Small intestine (tissue), 7 donors: ENCODE results near the gene THOP1. TPM values are rescaled to one million over a fixed set of nuclear protein-coding genes. Genes with fewer than 3 reads are reported as not detected.

Source experiments
- DNase-seq, 2 donors: peaks; one replicate each; pipeline versions ENCODE4 v3.0.0 to v3.0.0-alpha.2; 2013
- FAIRE-seq: peaks from 2 replicates; lab custom pipeline; 2012; peaks lifted over from hg19 to GRCh38; lab: Jason Lieb, UNC
- H3K27ac ChIP-seq, 3 donors: one replicate each; pipeline ENCODE4 v1.5.1; 2013; ENCODE audit warnings: low read length in 2 of 3, mild to moderate bottlenecking in 2 of 3, control low read depth in 1 of 3, inconsistent platforms in 1 of 3, low read depth in 1 of 3, moderate library complexity in 1 of 3
- H3K27me3 ChIP-seq, 3 donors: one replicate each; pipeline ENCODE4 v1.6.1; 2013; ENCODE audit warnings: low read length in 3 of 3, inconsistent platforms in 1 of 3; ENCODE audit not compliant: control insufficient read depth in 3 of 3, insufficient read depth in 3 of 3
- H3K36me3 ChIP-seq, 3 donors: one replicate each; pipeline ENCODE4 v1.6.1; 2013; ENCODE audit warnings: low read length in 3 of 3, inconsistent platforms in 1 of 3, low read depth in 1 of 3, mild to moderate bottlenecking in 1 of 3, moderate library complexity in 1 of 3; ENCODE audit not compliant: control insufficient read depth in 3 of 3, insufficient read depth in 2 of 3
- H3K4me1 ChIP-seq, 3 donors: one replicate each; pipeline ENCODE4 v1.6.1; 2013; ENCODE audit warnings: low read length in 2 of 3, inconsistent platforms in 1 of 3, low read depth in 1 of 3, mild to moderate bottlenecking in 1 of 3, moderate library complexity in 1 of 3; ENCODE audit not compliant: control insufficient read depth in 3 of 3, insufficient read depth in 2 of 3
- H3K4me3 ChIP-seq, 3 donors: one replicate each; pipeline ENCODE4 v1.5.1; 2013; ENCODE audit warnings: low read length in 3 of 3, control low read depth in 1 of 3, inconsistent platforms in 1 of 3, low read depth in 1 of 3, mild to moderate bottlenecking in 1 of 3, moderate library complexity in 1 of 3
- H3K9me3 ChIP-seq, 2 donors: one replicate each; pipeline ENCODE4 v1.6.1; 2013; ENCODE audit warnings: low read depth in 1 of 2, low read length in 1 of 2; ENCODE audit not compliant: control insufficient read depth in 2 of 2, insufficient read depth in 1 of 2
- WGBS, 3 donors: extraction: QIAGEN DNeasy Blood & Tissue Kit; methylation state at CpG; one replicate each; pipeline ENCODE4 v1.1.7; 2013; 5-methylcytosine and 5-hydroxymethylcytosine counted together
- polyA plus RNA-seq, 4 donors: library from polyadenylated mRNA; stranded (reverse) in 3 of 4; unstranded in 1 of 4; fragments of 200-250 nt in 3 of 4; fragments of 120-200 nt in 1 of 4; gene quantifications; one replicate each; pipeline versions ENCODE4 v1.2.1 to v1.2.3, GENCODE V29; 2013
- donor health status: healthy with polysubstance abuse.
- donor health status: control.
- donor health status: control.
- donor health status: Bipolar disorder and iron deficiency.
- donor health status: healthy.

Gene THOP1
- polyA plus RNA-seq, 4 donors, result 36.6 to 86.3 (median 78.1) TPM

DNA sequence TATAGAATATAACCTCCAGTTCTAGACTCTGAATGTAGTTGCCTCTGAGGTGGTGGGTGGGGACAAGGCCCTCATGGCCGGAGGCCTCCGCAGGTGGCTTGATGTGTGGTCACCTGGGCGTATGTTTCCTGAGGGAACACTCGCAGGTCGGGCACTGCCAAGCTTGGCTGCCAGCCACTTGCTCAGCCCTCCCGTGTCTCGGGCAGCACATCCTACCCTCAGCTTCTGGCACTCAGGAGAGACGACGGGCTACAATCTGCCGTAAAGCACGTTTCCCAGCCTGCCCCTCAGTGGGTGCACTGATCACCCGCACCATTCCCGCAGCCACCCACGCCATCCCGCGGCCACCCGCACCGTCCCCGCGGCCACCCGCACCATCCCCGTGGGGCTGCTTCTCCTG lies 15.2 kb downstream of the THOP1 start:
- DNase-seq (no peak), FAIRE-seq (no peak)
- Histone ChIP-seq H3K36me3 (peaks cover 4 to 97% (median 15%) of the 10 kb centered on the region in 3 donors), H3K27ac (no peak overlapping the region), H3K4me3 (no peak overlapping the region), H3K9me3 (no peaks in the 10 kb centered on the region), H3K27me3 (no peaks in the 10 kb centered on the region), H3K4me1 (no peaks in the 10 kb centered on the region)
- 94 to 95% (median 95%) methylated on average over 22 of the region's 22 CpGs for WGBS, 3 donors

DNA sequence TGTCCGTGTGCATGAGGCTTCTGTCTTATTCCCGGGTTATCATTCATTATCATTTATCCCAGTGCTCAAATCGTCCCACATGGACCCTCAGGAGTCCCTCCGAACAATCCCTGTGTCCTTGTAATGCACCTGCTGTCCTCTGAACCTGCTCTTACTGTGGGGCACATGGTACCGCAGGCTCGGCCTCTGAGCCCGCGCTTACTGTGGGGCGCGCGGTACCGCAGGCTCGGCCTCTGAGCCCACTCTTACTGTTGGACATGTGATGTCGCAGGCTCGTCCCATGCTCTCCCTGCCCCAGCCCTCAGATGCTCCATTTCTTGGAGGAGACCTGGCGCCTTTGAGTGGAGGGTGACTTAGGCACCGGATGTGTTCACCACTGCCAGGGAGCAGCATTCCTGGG lies 17.5 kb downstream of the THOP1 start:
- no peaks in the 10 kb centered on the region for H3K9me3 ChIP-seq
- WGBS, 3 donors, result 96 to 98% (median 97%) methylated on average over 17 of the region's 17 CpGs
- no peaks in the 10 kb centered on the region for H3K4me1 ChIP-seq
- no peaks in the 10 kb centered on the region for H3K27me3 ChIP-seq
- DNase-seq (no peak), FAIRE-seq (no peak)
- no peak overlapping the region for H3K27ac ChIP-seq
- H3K36me3 ChIP-seq, result peaks cover 4 to 96% (median 21%) of the 10 kb centered on the region in 3 donors
- H3K4me3 ChIP-seq, result no peak overlapping the region

DNA sequence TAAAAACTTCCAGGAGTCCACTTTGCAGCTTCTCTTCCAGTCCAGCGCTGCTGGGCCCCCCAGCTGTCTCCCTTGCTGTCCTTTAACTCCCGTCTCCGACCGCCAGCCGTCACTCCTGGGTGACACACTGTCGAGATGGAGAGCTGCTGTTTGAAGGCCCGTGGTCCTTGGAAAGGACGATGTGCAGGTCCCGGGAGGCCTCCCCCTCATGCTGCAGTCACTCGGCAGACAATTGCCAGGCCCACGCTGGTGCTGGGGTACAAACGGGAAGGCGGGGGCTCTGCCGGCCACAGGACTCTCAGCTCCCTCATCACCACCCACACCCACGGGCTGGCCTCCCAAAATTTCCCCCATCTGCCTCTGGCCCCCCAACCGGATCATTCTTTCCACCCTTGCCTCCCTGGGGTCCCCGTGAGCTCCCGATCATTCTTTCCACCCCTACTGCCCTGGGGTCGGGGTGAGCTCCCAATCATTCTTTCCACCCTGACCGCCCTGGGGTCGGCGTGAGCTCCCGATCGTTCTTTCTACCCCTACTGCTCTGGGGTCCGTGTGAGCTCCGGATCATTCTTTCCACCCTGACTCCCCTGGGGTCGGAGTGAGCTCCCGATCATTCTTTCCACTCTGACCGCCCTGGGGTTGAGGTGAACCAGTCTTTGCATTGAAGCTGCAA lies 18.3 kb downstream of the THOP1 start:
- WGBS, 3 donors, result 92 to 97% (median 92%) methylated on average over 27 to 29 of the region's 29 CpGs
- H3K4me1 ChIP-seq, result no peaks in the 10 kb centered on the region
- H3K36me3 ChIP-seq, result peaks cover 4 to 96% (median 21%) of the 10 kb centered on the region in 3 donors
- no peaks in the 10 kb centered on the region for H3K9me3 ChIP-seq
- no peak overlapping the region for H3K27ac ChIP-seq
- FAIRE-seq, result no peak
- DNase-seq, result no peak
- no peak overlapping the region for H3K4me3 ChIP-seq
- H3K27me3 ChIP-seq, result no peaks in the 10 kb centered on the region

GRCh38 chr19:2804156-2805004 lies 19.1 kb downstream of the THOP1 start:
- DNase-seq, result no peak

DNA sequence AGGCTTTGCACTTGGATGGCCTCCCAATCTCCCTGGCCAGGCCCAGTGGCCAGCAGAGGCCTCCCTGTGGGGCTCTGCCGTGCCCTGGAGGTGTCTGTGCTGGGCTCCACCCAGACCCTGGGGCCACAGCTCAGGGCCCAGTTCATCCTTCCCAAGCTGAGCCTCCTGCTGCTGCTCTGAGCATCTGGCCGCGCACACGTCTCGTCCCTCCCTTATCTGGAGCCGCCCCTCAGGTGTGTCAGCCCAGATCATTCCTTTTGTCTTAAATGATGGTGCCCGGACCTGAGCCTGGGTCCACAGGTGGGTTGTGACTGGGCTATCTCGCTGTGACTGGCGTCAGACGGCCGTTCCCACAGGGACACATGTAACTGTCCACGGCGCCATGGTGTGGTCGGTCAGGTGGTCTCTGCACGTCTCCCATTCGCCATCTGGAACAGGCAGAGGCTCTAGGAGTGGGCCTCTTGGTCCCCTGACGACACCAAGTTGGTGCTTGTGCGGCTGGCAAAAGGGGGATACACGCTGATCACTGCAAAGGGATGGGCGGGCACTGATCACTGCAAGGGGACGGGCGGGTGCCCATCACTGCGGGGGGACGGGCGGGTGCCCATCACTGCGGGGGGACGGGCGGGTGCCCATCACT lies 20.1 kb downstream of the THOP1 start:
- H3K36me3 ChIP-seq, result peaks cover 0 to 96% (median 15%) of the 10 kb centered on the region in 3 donors
- H3K9me3 ChIP-seq, result no peaks in the 10 kb centered on the region
- peaks cover 0 to under 1% (median 0%) of the 10 kb centered on the region in 3 donors for H3K4me1 ChIP-seq
- H3K27ac ChIP-seq, result no peak overlapping the region
- no peak for DNase-seq
- no peaks in the 10 kb centered on the region for H3K27me3 ChIP-seq
- FAIRE-seq, result no peak
- no peak overlapping the region for H3K4me3 ChIP-seq
- 97% methylated on average over 22 to 28 of the region's 28 CpGs for WGBS, 3 donors

More at GRCh38 chr19:2804156-2805004, 19.1 kb downstream of the THOP1 start:
- WGBS, 3 donors, result 82 to 88% (median 88%) methylated on average over 26 to 27 of the region's 27 CpGs
- H3K9me3 ChIP-seq, result no peaks in the 10 kb centered on the region
- FAIRE-seq, result no peak
- no peak overlapping the region for H3K4me3 ChIP-seq
- no peak overlapping the region for H3K27ac ChIP-seq
- no peaks in the 10 kb centered on the region for H3K4me1 ChIP-seq
- H3K36me3 ChIP-seq, result peaks cover 3 to 96% (median 17%) of the 10 kb centered on the region in 3 donors
- no peaks in the 10 kb centered on the region for H3K27me3 ChIP-seq

GRCh38 chr19:2805991-2806649 lies 20.8 kb downstream of the THOP1 start:
- peaks cover 2 to 6% (median 5%) of the 10 kb centered on the region in 3 donors for H3K4me1 ChIP-seq
- H3K36me3 ChIP-seq, result peaks cover 0 to 95% (median 13%) of the 10 kb centered on the region in 3 donors
- FAIRE-seq, result no peak
- H3K4me3 ChIP-seq, result no peak overlapping the region
- DNase-seq, result no peak
- no peak overlapping the region for H3K27ac ChIP-seq
- WGBS, 3 donors, result 95 to 98% (median 97%) methylated on average over 20 to 23 of the region's 23 CpGs
- no peaks in the 10 kb centered on the region for H3K9me3 ChIP-seq
- H3K27me3 ChIP-seq, result no peaks in the 10 kb centered on the region

DNA sequence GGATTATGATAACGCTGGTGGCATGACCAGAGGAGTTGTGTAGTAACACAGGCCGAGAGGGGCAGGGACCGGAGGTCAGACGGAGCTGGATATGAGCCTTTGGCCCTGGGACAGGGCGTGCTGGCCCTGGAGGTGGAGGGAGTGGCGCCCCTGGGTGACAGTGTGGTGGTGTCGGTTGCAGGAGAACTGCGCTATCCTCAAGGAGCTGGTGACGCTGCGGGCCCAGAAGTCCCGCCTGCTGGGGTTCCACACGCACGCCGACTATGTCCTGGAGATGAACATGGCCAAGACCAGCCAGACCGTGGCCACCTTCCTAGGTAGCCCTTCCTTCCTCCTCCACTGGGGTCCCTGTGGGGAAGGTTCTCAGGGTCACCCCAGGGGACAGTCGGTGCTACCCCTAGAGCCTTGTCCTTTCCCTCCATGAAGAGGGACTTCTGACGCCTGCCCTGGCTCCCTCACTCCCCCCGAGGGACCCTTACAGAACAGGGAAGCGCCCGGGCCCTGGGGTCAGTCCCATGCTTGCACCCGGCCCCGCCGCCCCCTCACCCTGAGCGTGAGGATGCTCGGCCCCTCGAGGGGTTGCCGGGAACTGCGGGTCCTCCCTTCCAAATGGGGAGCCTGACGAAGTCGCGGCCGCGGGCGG lies 21.6 kb downstream of the THOP1 start:
- H3K9me3 ChIP-seq, result no peaks in the 10 kb centered on the region
- FAIRE-seq (no peak), DNase-seq (no peak)
- H3K4me1 ChIP-seq, result peaks cover 2 to 12% (median 5%) of the 10 kb centered on the region in 3 donors
- 96 to 97% (median 96%) methylated on average over 33 to 34 of the region's 34 CpGs for WGBS, 3 donors
- H3K36me3 ChIP-seq, result peaks cover 0 to 95% (median 13%) of the 10 kb centered on the region in 3 donors
- H3K27me3 ChIP-seq, result no peaks in the 10 kb centered on the region
- H3K27ac ChIP-seq, result no peak overlapping the region
- no peak overlapping the region for H3K4me3 ChIP-seq
